IMR-90 (cell line): Measurements from ENCODE around the gene GABPB2. TPM values are rescaled to one million over a fixed set of nuclear protein-coding genes. Genes with fewer than 3 reads are reported as not detected.

Experiments
- ATAC-seq: fragments of 200-7000 bp; cut with Tn5 transposase; 2 replicates; pipeline ENCODE4 v1.9.1; 2020; ENCODE audit warnings: low read depth, mild to moderate bottlenecking, moderate library complexity
- BruUV-seq: library from RNA; stranded (reverse); fragments of 400-500 nt; replicated peaks from 2 replicates; lab custom pipeline; 2021; lab: Mats Ljungman, UMichigan
- CTCF ChIA-PET: fragments of 300-600 bp; formaldehyde crosslinking; extraction: SDS; loops from one replicate; lab custom pipeline; 2021; ENCODE audit warnings: antibody characterized with exemption; lab: Yijun Ruan, JAX
- POLR2A ChIA-PET: fragments of 300-600 bp; sonication (Branson Sonifier 250); formaldehyde crosslinking; loops from one replicate; lab custom pipeline; 2022; ENCODE audit warnings: antibody characterized with exemption; ENCODE audit not compliant: unreplicated experiment; lab: Charles Lee
- DNase-seq: peaks from one replicate; pipeline ENCODE4 v3.0.0; 2013
- H2AFZ ChIP-seq: replicated peaks from 2 replicates; pipeline ENCODE3; 2013; ENCODE audit warnings: low read length, mild to moderate bottlenecking; ENCODE audit not compliant: poor library complexity
- H2AK5ac ChIP-seq: 2 replicates; pipeline ENCODE4 v1.6.1; 2013; ENCODE audit warnings: low read depth, low read length, inconsistent platforms
- H2AK9ac ChIP-seq: replicated peaks from 2 replicates; pipeline ENCODE3; 2013; ENCODE audit warnings: mild to moderate bottlenecking, low read depth, low read length, moderate library complexity; ENCODE audit not compliant: poor library complexity
- H2BK120ac ChIP-seq: 2 replicates; pipeline ENCODE4 v1.6.1; 2013; ENCODE audit warnings: low read depth, low read length, inconsistent platforms
- H2BK15ac ChIP-seq: 3 replicates; pipeline ENCODE4 v1.6.1; 2013; ENCODE audit warnings: low read depth, low read length, inconsistent platforms
- H2BK20ac ChIP-seq: 2 replicates; pipeline ENCODE4 v1.6.1; 2013; ENCODE audit warnings: low read depth, mild to moderate bottlenecking, inconsistent platforms, low read length, moderate library complexity
- H2BK5ac ChIP-seq: 2 replicates; pipeline ENCODE4 v1.6.1; 2013; ENCODE audit warnings: mild to moderate bottlenecking, low read depth, low read length, inconsistent platforms; ENCODE audit not compliant: poor library complexity, severe bottlenecking
- H3K14ac ChIP-seq: replicated peaks from 2 replicates; pipeline ENCODE4 v1.6.1; 2013; ENCODE audit warnings: low read depth, low read length, inconsistent platforms
- H3K18ac ChIP-seq: 2 replicates; pipeline ENCODE4 v1.6.1; 2013; ENCODE audit warnings: low read depth, low read length, control low read depth
- H3K23ac ChIP-seq: 2 replicates; pipeline ENCODE4 v1.6.1; 2013; ENCODE audit warnings: low read depth, low read length, inconsistent platforms
- H3K27ac ChIP-seq: 2 replicates; pipeline ENCODE4 v1.5.1; 2013; ENCODE audit warnings: mild to moderate bottlenecking, control low read depth, low read length; ENCODE audit not compliant: insufficient read depth
- H3K27me3 ChIP-seq: 2 replicates; pipeline ENCODE4 v1.6.1; 2013; ENCODE audit warnings: low read length; ENCODE audit not compliant: control insufficient read depth, insufficient read depth
- H3K36me3 ChIP-seq: 2 replicates; pipeline ENCODE4 v1.6.1; 2013; ENCODE audit warnings: low read length, mixed read lengths; ENCODE audit not compliant: control insufficient read depth, insufficient read depth
- H3K4ac ChIP-seq: 2 replicates; pipeline ENCODE4 v1.6.1; 2013; ENCODE audit warnings: low read depth, low read length, inconsistent platforms
- H3K4me1 ChIP-seq: 2 replicates; pipeline ENCODE4 v1.6.1; 2013; ENCODE audit warnings: low read length, mixed read lengths; ENCODE audit not compliant: control insufficient read depth, insufficient read depth
- H3K4me2 ChIP-seq: 2 replicates; pipeline ENCODE4 v1.6.1; 2013; ENCODE audit warnings: low read depth, mild to moderate bottlenecking, control low read depth, low read length, moderate library complexity
- H3K4me3 ChIP-seq: 2 replicates; pipeline ENCODE4 v1.5.1; 2013; ENCODE audit warnings: low read depth, mild to moderate bottlenecking, control low read depth, low read length, moderate library complexity; ENCODE audit not compliant: insufficient read depth
- H3K56ac ChIP-seq: 2 replicates; pipeline ENCODE4 v1.6.1; 2013; ENCODE audit warnings: low read length, inconsistent platforms; ENCODE audit not compliant: insufficient read depth; ENCODE audit errors: extremely low read depth
- H3K79me1 ChIP-seq, 2 experiments: 2 replicates each; pipeline ENCODE4 v1.6.1; 2013; ENCODE audit warnings: low read length in 2 of 2, inconsistent platforms in 1 of 2, low read depth in 1 of 2
- H3K9ac ChIP-seq: 2 replicates; pipeline ENCODE4 v1.6.1; 2013; ENCODE audit warnings: low read depth, low read length, control low read depth
- H3K9me1 ChIP-seq: 2 replicates; pipeline ENCODE4 v1.6.1; 2013; ENCODE audit warnings: low read length, inconsistent platforms; ENCODE audit not compliant: insufficient read depth
- H3K9me3 ChIP-seq: 2 replicates; pipeline ENCODE4 v1.6.1; 2013; ENCODE audit warnings: low read length; ENCODE audit not compliant: control insufficient read depth, insufficient read depth
- H4K20me1 ChIP-seq: 2 replicates; pipeline ENCODE4 v1.6.1; 2013; ENCODE audit warnings: low read length, inconsistent platforms; ENCODE audit not compliant: insufficient read depth
- H4K5ac ChIP-seq: 2 replicates; pipeline ENCODE4 v1.6.1; 2013; ENCODE audit warnings: mild to moderate bottlenecking, low read depth, low read length, control low read depth
- H4K8ac ChIP-seq, 2 experiments: 2 replicates each; pipeline ENCODE4 v1.6.1; 2013; ENCODE audit warnings: low read depth in 2 of 2, low read length in 2 of 2, control low read depth in 1 of 2, inconsistent platforms in 1 of 2
- H4K91ac ChIP-seq: 2 replicates; pipeline ENCODE4 v1.6.1; 2013; ENCODE audit warnings: low read depth, low read length, inconsistent platforms; ENCODE audit not compliant: insufficient read depth
- BHLHE40 ChIP-seq: fragments of 150-350 bp; IDR thresholded peaks from 2 replicates; pipeline ENCODE4 v1.6.1; 2016; ENCODE audit warnings: mild to moderate bottlenecking, low read depth, low read length
- CEBPB ChIP-seq: IDR thresholded peaks from 2 replicates; pipeline ENCODE4 v1.6.1; 2012; ENCODE audit warnings: low read depth, low read length, improper control_type of control experiment
- CHD1 ChIP-seq: IDR thresholded peaks from 2 replicates; pipeline ENCODE4 v1.6.1; 2012; ENCODE audit warnings: low read depth, low read length, improper control_type of control experiment
- CTCF ChIP-seq: conservative IDR thresholded peaks from 2 replicates; pipeline ENCODE4 v1.5.1; 2012; ENCODE audit warnings: mild to moderate bottlenecking, low read depth, low read length, improper control_type of control experiment
- ELK1 ChIP-seq: fragments of 150-350 bp; IDR thresholded peaks from 2 replicates; pipeline ENCODE4 v1.6.1; 2016; ENCODE audit warnings: low read depth, mild to moderate bottlenecking, low read length, moderate library complexity, borderline replicate concordance
- FOS ChIP-seq: fragments of 150-350 bp; IDR thresholded peaks from 2 replicates; pipeline ENCODE4 v1.6.1; 2016; ENCODE audit warnings: low read depth, low read length
- MAFK ChIP-seq: IDR thresholded peaks from 2 replicates; pipeline ENCODE4 v1.6.1; 2012; ENCODE audit warnings: low read depth, low read length, improper control_type of control experiment
- MAZ ChIP-seq: IDR thresholded peaks from 2 replicates; pipeline ENCODE4 v1.6.1; 2012; ENCODE audit warnings: low read depth, mild to moderate bottlenecking, low read length, improper control_type of control experiment, moderate library complexity, borderline replicate concordance
- NFE2L2 ChIP-seq: fragments of 150-350 bp; IDR thresholded peaks from 2 replicates; pipeline ENCODE4 v1.6.1; 2016; ENCODE audit warnings: low read depth, mild to moderate bottlenecking, low read length
- POLR2A ChIP-seq: IDR thresholded peaks from 2 replicates; pipeline ENCODE4 v1.6.1; 2012; ENCODE audit warnings: mild to moderate bottlenecking, low read depth, low read length
- RAD21 ChIP-seq: IDR thresholded peaks from 2 replicates; pipeline ENCODE4 v1.6.1; 2012; ENCODE audit warnings: low read length, improper control_type of control experiment
- SMC3 ChIP-seq: fragments of 150-350 bp; IDR thresholded peaks from 2 replicates; pipeline ENCODE4 v1.6.1; 2016; ENCODE audit warnings: low read depth, mild to moderate bottlenecking, antibody characterized with exemption, low read length, moderate library complexity
- WGBS, 2 experiments: methylation state at CpG; one replicate each; pipeline versions ENCODE4 v1.1.5 to v1.1.7; 2013; ENCODE audit warnings: missing lambda C conversion rate in 2 of 2; ENCODE audit not compliant: insufficient read length in 1 of 2; ENCODE audit errors: extremely low coverage in 2 of 2; 5-methylcytosine and 5-hydroxymethylcytosine counted together
- dilution Hi-C: fragments of 300-500 bp; cut with HindIII; formaldehyde crosslinking; loops from one replicate; pipeline ENCODE4 v1.14.3; 2018; ENCODE audit warnings: low sequenced_read_pairs; ENCODE audit not compliant: unreplicated experiment
- in situ Hi-C: fragments of 300-500 bp; cut with MboI; formaldehyde crosslinking; loops from 3 replicates; pipeline ENCODE4 v1.14.3; 2019; ENCODE audit warnings: low sequenced_read_pairs, inconsistent platforms, mixed read lengths
- intact Hi-C: fragments of 100-400 bp; cut with micrococcal nuclease; formaldehyde crosslinking; loops from 2 replicates; pipeline ENCODE4 v1.10.0; 2022
- polyA plus RNA-seq, 3 experiments: library from polyadenylated mRNA; depleted of rRNA; stranded (reverse); fragments of >200 nt; gene quantifications; 2 replicates each; pipeline ENCODE4 v1.2.3, GENCODE V29; 2012; ENCODE audit warnings: low replicate concordance in 1 of 3
- total RNA-seq: library from RNA; depleted of rRNA; stranded (reverse); fragments of >200 nt; gene quantifications from 2 replicates; pipeline ENCODE4 v1.2.3, GENCODE V29; 2012

Gene GABPB2
- total and polyA plus RNA-seq, 2 of the 4 experiments (the other 2 are of a cell fraction), result 7.5 to 12.9 TPM

GRCh38 chr1:151059109-151060006 lies 11.2 kb upstream of the GABPB2 start, which contains the start of gene CDC42SE1:
Gene CDC42SE1, minus strand, starts transcription at chr1:151059622. Its CDS starts 3,892 bp downstream, at chr1:151055730.
- CTCF ChIA-PET, result interaction anchor here (0.6 to 0.9 kb wide), 3 partner anchors 8 to 1161 kb away, joined by 3 to 5 read pairs (median 3); no protein-coding TSS in a partner anchor
- H3K14ac ChIP-seq, result peak within 1 kb of the TSS; percentile 99
- no peaks in the 10 kb centered on the region for H3K27me3 ChIP-seq
- POLR2A ChIA-PET, result interaction anchor here (0.7 to 1.0 kb wide), 3 partner anchors 11 to 224 kb away, joined by 3 to 4 read pairs (median 3); no protein-coding TSS in a partner anchor
- peaks cover 29 to 67% of the 10 kb centered on the region in 2 experiments for H3K79me1 ChIP-seq
- H3K9me3 ChIP-seq, result no peaks in the 10 kb centered on the region
- WGBS, 2 experiments, result 0% methylated on average over 25 of the region's 58 CpGs; no CpG with 5 or more reads in 1 of the 2 experiments
- intact Hi-C loops, result loop anchor here (5.0 kb wide), 1 partner anchor 52 kb away; the partner anchor contains the start of genes MINDY1 and PRUNE1
- in situ Hi-C loops, result no loop called here
- peak within 1 kb of the TSS; percentile 91 for H2AK5ac ChIP-seq
- peak within 1 kb of the TSS; percentile 91; the same call in 2 of the 3 replicates for H2BK15ac ChIP-seq
- H4K91ac ChIP-seq, result peak within 1 kb of the TSS; percentile 89
- H4K8ac ChIP-seq, result peak within 1 kb of the TSS; percentile 54 to 95
- peaks cover 22% of the 10 kb centered on the region for H3K36me3 ChIP-seq
- peak; percentile 19; the same call in 1 of the 2 replicates for TF ChIP-seq SMC3
- TF ChIP-seq FOS, result 0 out of 2 replicates have a peak, but pooled peaks have one; percentile 4
- TF ChIP-seq CHD1, result peak; percentile 85; the same call in 1 of the 2 replicates
- no peak for TF ChIP-seq NFE2L2
- TF ChIP-seq BHLHE40, result no peak
- peak; percentile 79 for TF ChIP-seq CTCF
- peak; percentile 98 for TF ChIP-seq CEBPB
- TF ChIP-seq MAFK, result no peak
- peak; percentile 76 for TF ChIP-seq MAZ
- peak; percentile 40 for TF ChIP-seq RAD21
- TF ChIP-seq POLR2A, result peak; percentile 94
- TF ChIP-seq ELK1, result no peak
- H3K4me1 ChIP-seq, result peaks cover 15% of the 10 kb centered on the region
- peak within 1 kb of the TSS; percentile 96 for H2AFZ ChIP-seq
- H3K23ac ChIP-seq, result peak within 1 kb of the TSS; percentile 96
- peak within 1 kb of the TSS; percentile 98 for H3K4me2 ChIP-seq
- peak within 1 kb of the TSS; percentile 87 for H2BK120ac ChIP-seq
- H3K18ac ChIP-seq, result peak within 1 kb of the TSS; percentile 78
- DNase-seq, result peak; percentile 80
- peaks cover 23% of the 10 kb centered on the region for H3K9me1 ChIP-seq
- H3K4ac ChIP-seq, result peak within 1 kb of the TSS; percentile 97
- peak within 1 kb of the TSS; percentile 98 for H3K9ac ChIP-seq
- peak within 1 kb of the TSS; percentile 100 for H2BK5ac ChIP-seq
- H2BK20ac ChIP-seq, result peak within 1 kb of the TSS; percentile 36
- H4K5ac ChIP-seq, result peak within 1 kb of the TSS; percentile 91
- peaks cover 45% of the 10 kb centered on the region for H4K20me1 ChIP-seq
- H3K27ac ChIP-seq, result peak within 1 kb of the TSS; percentile 99
- dilution Hi-C loops, result no loop called here
- ATAC-seq, result peak; percentile 76
- peak within 1 kb of the TSS; percentile 99 for H2AK9ac ChIP-seq
- H3K4me3 ChIP-seq, result peak within 1 kb of the TSS; percentile 89
- peak within 1 kb of the TSS; percentile 94 for H3K56ac ChIP-seq
- BruUV-seq, result no TSS peak
